Globus pallidus (tissue), 1 donor: ENCODE measurements around the gene TRMT2A.

ENCODE experiments used
- DNase-seq: peaks from one replicate; pipeline ENCODE4 v3.0.0-alpha.2; 2015; ENCODE audit warnings: low spot score

TRMT2A gene

DNA sequence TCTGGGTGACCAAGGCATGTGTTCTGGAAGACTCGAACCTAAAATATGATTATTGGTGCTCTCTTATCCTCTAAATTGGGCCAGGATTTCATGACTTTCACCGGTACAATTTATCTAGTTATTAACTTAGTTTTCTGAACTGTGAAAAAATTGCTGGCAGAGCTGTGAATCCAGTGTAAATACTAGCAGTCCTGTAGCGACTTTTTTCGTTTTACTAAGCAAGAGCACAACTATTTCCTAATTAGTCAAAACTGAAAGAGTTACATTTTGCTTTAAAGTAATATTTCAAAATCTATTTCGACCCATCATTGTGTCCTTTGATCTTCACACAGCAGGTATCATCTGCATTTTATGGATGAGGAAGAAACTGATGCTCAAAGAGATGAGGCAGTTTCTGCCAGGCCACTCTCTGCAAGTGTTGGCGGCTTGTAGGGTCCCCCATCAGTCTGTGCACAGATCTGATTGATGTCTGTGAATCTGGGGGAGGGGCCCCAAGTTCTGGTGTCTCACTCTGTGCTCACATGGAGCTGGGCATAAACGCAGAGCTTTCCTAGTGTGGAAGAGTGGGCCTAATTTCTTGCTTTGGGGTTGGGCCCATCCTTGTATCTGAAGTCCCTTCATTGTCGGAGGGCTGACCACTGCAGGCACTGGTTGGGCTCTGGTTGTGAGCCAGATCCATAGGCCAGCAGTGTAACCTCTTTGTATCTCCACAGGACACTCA lies 1.4 kb upstream of the TRMT2A start:
- DNase-seq, result no peak

DNA sequence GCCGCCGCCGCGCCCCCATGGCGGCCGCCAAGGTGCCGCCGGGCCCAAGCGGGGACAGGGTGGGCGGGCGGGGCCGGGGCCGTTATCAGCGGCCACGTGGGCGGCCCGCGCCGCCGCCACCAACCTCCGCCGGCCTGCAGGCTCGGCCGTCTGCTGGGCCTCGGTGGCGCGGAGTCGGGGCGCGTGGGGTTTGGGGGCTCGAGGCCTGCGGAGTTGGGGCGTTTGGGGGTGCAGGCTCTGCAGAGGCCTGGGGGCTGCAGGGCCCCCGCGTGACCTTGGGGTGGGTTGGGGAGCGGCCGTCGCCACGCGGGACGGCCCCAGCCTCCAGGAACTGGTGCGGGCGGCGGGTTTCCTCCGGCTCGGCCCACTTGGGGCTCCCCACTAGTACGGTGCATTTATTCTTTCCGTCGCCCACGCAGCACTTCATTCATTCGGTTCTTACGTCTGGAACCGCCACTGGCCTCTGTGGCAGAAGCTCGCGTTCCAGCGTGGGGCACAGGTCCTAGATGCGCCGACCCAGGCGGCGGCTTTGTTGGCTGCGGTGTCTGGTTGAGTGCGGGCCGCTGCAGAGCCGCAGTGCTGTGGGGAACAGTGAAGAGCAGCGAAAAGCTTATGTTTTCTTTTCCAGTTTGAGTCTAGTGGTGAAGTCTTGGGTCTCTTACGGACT lies 740 bp upstream of the TRMT2A start:
- DNase-seq, result no peak

DNA sequence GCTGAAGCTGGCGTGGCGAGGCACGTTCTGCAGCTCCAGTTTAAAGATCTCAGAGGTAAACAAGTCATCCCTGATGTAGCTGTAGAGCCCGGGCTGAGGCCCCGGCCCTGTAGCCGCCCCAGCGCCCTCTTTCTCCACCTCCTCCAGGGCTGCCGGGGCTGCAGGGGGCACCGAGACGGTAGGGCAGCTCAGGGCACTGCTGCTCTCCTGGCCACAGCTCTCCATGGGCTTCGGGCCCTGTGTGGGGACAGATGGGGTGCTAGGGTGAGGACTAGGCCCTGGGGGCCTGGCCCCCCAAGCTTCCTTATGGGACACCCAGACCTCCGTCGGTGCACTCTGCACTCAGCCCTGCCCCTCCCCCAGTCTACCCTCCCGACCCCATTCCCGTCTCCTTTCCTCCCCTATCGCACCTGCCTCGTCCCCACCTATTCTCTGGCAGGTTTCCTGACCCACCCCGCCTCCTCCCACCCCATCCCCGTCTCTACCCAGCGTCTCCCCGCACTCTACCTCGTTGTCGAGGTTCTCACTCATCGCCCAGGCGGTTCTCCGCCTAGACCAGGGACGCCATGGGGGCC lies 563 bp downstream of the TRMT2A start:
- no peak for DNase-seq

DNA sequence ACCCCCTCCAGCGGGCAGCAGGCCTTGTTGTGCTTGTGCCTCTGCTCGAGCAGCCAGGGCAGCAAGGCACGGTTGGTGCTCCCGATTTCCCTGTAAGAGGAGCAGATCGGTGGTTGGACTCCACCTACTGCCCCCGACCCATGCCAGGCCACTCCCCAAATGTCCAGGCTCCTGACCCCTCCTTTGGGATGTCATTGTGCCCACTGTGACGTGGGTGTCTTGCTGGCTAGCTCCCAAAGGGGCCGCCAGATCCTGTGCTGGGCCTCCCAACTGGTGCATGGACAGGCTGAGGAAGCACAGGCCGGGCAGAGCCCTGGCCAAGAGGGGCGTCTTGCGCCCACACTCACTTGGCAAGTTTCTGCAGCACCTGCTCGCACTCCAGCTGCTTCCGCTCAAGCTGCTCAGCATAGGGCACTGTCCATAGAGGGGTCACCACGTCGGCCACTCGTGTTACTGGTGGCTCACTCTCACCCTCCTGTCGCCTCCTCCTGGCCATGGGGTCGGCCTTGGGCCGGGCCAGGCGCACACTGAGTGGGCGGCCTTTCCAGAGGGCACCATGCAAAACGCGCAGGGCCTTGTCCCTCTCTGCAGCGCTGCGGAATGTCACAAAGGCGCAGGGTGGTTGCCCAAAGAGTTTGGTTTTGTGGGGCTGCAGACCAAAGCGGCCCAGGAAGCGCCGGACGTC lies 1.2 kb downstream of the TRMT2A start, which contains the start of gene RANBP1:
Gene RANBP1, plus strand, starts transcription at position 414 of the 685 bp plus-strand sequence. Its CDS starts 81 bp downstream, at position 495.
- DNase-seq, result no peak

DNA sequence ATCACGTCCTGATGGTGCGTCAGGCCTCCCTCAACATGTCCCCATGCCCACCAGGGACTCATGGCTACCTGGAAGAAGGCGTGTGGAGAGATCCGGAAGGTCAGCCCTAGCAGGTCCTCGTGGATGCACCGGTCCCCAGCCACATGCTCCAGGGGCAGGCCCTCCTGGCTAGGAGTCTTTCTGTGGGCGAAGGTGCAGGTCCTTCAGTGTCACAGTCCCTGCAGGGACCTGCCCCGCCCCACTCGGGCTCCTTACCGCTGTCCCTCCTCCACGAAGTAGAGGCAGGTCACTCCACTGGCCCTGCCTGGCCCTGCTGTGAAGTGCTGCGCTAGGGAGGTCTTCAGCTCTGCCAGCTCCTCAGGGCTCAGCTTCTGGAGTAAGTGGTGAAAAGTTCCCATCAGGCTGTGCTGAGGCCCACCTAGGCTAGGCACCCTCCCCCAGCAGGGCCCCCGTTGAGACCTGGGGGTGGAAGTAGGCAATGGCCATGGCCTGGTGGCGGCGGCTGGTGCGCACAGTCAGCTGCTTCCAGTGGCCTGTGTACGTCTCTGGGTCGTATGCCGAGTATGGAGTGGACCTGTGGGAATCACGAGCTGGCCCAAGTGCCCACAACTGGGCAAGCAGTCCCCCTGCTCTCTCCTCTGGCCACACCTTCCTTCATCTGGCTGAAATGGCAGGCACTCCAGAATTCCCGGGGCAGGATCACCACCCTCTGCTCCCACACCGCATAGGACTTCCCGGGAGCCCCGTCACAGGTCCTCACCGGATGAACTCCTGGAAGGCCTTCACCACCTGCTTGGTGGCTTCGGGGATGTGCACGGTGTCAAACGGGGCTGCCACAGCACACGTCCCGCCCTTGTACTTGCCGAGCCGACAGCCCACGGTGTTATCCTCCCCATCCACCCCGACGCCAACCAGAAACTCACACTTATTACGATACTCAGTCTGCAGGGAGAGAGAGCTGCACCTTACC lies 2.2 kb downstream of the TRMT2A start:
- no peak for DNase-seq

DNA sequence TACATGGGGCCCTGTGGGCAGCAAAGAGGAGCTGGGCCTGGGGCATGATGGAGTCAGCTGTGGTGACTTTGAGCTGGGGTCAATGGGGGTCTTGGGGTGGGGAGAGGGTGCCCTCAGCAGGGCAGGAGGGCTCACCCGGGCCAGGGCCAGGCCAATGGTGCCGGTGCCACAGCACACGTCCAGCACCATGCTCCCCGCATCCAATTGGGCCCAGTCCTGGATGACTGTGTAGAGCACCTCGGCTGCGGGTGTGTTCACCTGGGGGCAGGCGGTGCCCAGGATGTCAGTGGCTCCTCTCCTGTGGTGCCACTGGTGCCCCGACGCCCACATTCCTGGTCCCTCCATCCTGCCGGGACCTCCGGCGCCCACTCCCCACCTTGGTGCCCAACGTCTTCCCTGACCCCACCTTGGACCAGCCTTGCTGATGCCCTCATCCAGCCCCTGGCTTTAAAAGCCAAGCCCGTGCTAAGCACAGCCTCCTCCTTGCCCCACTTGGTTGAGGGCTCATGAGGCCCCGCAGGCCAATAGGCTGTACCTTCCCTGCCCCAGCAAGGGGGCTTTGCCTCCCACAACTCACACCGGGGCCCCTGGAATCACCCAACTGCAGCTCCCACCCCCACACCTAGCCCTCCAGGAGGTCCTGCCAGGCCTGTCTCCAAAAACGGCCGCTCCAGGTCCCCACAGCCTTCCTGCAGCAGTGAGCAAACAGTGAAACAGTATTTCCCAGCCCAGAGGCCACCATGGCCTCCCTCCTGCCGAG lies 3.3 kb downstream of the TRMT2A start:
- no peak for DNase-seq

DNA sequence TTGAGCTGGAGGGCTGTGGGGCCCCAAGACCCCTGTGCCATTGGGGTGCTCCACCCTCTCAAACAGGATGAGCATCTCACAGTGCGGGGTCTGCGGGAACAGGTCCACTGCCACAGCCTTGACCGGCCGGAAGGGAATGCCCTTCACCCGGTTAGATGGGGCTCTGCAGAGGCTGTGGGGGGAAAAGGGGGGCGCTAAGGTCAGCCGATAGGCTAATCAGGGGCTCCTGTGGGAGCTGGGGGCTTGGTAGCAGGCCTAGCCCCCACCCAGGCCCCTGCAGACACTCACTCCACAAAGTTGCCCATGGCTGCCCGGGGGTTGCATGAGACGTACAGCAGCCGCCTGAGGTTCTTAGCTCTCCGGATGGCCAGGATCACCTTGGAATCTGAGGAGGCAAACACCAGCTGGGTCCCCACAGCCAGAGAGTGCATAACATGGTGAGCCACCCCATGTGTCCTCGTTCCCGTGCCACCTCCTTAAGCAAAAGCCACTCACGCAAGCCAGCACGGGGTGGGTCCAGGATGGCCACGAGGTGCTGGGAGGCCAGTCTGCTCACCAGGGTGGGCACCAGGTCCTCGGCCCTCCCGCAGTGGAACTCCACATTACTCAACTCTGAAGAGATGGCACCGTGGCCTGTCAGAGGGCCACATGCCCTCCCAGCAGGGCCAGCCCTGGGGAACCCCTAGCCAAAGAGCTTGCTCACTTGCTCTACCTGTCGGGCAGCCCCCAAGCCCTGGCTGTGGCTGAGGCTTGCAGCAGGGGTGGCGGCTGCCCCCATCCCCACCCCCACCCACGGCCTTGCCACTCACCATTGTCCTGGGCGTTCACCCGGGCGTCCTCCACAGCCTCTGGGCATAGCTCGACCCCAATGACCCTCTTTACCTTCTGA lies 4.2 kb downstream of the TRMT2A start:
- DNase-seq, result no peak

DNA sequence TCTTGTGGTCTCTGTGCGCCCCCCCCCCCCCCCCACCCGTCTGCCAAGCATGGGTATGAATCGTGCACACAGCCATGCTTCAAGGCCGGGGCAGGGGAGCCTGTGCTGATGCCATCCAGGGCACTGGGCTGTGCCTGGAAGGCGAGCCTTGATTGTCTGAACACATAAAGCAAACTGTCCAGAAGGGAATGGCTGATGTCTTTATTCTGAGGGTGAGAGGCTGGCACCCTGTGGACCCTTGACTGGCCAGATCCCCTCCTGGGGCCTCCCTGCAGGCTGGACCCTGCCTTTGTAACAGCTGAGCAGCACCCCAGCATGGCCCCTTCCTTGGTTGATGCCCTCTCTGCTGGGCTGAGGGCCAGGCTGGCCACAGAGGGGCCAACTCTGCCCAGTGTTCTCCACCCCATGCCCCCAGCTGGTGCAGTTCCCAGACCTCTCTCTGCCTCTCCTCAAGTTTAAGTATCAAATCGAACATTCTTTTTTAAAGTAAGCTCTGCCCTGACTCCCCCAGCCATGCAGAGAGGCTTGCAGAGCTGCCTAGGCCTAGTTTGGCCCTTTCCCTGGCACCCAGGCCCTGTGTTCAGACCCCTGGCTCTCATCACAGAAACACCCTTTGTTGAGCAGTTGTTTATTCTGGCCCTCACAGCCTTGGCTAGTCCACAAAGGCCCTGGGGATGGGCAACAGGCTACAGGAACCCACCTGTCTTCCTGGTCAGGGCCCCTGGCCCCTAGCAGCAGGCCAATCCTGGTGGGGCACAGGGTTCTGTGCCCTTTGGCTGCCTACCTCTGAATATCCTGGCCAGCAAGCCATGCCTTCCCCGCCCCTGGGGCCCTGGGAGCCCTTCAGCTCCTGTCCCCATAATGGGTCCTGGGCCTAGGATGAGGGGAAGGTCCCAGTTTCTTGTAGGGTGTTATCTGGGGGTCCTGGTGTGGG lies 5.1 kb downstream of the TRMT2A start:
- no peak for DNase-seq

DNA sequence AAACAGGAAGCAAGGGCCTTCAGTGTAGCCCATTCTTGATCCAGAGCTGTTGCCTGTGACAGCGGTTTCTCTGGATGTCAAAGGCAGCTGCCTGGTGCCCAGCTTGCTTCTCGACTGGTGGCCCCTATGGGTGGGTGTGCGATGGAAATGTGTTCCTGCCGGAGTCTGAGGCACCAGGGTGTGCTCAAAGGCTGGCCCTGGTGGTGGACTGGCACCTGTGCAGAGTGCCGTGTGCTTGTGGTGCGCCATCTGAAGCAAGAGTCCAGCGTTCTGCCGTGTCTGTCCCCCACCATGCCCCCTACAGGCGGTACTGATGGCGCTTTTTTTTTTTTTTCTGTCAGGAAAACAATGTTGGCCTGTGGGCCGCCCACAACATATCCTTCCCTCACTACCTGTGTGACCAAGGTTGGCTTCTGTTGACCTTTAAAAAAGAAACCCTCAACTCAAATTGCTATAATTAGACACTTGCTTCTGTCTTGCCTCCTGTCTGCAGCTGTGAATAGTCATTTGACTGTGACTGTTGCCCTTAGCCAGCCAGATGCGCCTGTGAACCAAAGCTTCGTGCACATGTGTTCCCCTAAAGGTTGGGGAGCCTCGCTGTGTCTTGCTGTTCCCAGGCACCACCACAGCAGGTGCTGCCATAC lies 5.9 kb downstream of the TRMT2A start:
- DNase-seq, result no peak

DNA sequence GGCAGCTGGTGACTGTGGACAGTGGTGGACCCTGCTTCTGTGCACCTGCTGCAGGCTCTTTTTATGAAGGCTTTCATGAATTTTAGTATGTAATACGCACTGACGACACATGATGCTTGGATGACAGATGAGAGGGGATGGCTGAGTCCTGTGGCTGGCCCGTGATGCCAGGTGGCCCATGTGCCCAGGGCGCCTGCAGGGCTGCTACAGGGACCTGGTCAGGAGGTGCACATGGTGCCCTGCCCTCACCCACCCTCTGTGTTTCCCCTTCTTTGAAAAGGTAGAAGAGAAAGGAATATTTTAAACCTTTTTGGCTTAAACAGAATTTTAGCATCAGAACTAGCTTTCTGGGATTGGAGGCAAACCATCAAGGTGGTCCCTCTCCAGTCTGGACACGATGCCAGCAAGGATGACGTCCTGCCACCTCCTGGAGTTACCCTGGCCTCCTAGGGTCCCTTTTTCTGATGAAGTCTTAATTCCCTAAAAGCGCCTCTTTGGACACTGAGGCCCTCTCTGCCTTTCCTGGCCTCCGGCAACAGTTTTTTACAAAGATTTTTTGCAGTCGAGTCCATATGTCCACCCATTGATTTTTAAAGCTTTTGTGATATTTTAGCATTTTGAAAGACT lies 6.6 kb downstream of the TRMT2A start:
- DNase-seq, result no peak

DNA sequence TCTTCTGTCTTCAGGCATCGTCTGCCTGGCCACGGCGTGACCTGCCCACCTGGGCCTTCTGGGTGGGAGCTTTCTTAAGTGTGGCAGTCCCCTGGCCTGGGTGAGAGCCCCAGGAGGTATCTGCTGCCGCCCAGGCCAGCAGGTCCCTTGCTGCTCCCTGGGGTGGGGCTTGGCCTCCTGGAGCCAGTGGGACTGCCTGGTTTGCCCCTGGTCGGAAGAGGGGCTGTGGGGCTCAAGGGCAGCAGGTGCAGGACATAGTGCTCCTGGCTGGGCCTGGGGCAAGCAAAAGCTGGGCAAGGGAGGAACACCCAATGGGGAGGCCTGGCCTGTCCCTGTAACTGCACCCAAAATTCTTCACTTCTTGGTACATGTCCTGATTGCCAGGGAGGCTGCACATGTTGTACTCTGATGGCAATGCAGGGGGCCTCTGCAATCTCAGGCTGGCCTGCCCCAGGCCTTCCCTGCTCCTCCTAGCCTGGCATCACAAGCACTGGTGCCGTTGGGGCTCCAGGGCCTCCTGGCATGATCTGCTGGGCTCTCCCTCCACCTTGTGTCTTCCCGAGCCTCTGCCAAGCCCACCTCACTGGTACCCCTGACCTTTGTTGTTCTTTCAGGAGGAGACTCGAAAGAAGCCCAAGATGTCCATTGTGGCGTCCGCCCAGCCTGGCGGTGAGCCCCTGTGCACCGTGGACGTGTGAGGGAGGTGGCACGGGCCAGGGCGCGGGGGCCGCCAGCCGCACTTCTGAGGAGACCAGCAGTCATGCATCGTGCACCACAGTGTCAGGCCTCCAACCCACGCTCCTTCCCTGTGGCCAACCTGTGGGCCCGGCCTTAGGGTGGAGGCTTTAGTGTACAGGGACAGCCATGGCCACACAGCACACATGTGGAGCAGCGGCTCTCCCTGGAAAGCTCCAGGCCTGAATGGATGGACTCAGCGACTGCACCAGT lies 7.3 kb downstream of the TRMT2A start:
- DNase-seq, result no peak

DNA sequence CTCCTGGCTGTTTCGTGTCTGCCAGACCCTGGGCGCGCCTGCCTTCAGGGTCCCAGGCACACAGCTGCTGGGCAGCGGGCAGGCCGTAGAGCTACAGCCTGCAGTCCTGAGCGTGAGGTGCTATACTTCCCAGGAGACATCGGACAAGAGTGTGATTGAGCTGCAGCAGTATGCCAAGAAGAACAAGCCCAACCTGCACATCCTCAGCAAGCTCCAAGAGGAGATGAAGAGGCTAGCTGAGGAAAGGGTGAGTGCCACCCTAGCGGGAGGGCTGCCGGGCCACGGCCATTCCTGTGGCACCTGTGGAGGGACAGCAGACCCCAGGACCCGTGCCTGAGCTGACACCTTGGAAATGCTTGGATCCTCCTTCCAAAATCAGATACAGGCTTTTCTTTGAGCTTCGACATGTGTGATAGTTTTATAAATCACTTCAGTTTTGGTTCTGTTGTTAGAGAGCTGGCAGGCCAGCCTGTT lies 8.2 kb downstream of the TRMT2A start:
- DNase-seq, result no peak

DNA sequence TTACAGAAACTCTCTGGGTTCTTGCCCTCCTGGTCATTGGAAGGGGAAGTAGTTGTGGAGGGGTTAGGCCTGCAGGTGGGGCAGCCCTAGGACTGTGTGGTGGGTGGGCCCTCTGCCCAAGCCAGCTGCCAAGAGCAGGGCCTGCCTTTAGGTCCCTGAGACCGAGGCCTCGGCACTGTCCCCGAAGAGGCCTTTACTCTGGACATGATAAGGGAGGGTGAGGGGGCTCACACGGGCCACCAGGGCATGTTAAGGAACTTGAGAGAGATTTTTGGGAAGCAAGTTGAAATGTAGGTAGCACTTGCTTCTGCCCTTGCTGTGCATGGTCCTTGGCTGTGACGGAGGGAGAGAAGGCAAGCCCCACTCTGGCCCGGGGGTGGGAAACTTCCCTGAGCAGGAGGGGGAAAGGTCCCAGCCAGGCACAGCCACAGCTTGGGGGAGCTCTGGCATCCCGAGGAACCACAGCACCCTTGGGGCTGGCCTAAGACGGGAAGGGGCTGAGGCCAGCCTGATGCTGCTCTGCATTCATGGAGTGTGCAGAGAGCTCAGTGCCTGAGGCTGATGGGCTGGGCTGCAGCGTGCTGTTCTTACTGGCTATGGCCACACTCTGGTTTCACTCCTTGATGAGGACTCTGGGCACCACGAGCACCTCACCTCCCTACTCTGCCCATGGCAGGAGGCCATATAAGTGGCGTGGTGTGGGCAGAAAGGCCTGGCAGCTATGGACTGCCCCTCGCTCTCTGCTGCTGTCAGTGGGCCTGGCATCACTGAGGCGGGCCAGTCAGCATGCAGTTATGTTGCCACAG lies 8.9 kb downstream of the TRMT2A start:
- DNase-seq, result no peak

DNA sequence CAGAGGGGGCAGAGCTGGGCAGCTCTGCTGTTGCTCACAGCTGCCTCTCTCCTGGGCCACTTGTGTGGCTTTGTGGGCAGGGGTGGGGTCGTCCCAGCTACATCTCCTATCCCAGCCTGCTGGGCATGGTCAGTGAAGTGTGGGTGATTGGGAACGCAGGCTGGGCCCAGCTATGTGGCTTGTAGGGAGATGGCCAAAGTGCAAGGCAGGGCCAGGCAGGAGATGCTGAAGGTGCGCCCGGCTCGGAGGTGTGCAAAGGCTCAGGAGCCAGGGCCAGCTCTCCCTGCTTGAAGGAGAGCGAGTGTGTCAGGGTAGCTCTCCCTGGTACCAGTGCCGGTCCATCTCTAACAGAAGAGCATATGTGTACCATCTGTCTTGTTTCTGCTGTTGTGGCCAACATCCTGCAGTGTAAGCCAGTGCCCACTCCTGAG lies 9.5 kb downstream of the TRMT2A start:
- DNase-seq, result no peak

DNA sequence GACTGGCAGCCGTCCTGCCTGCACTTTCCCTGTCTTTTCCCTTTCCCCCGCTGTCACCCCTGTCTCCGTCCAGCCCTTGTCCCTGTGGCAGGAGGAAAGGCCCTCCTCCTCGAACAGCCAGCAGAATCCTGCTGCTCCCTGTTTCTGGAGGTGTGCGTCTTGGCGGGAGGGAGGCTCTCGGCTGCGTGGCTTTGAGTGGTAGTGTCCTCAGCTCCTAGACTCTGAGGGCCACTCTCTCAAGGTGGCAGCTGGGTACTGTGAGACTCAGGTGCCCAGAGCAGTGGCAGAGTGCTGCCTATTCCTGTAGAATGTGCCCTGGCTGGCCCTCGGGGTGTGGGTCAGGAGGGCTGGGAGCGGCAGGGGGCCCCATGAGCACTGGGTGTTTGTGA lies 10.2 kb downstream of the TRMT2A start:
- DNase-seq, result no peak
